Thyroid gland (tissue), 4 donors: ENCODE measurements around the gene EIF4E.

Experiments
- CTCF ChIP-seq, 6 experiments: fragments of 200-600 bp in 3 of 6; fragments of 450-650 bp in 3 of 6; sonication (generic) in 3 of 6; IDR thresholded peaks; one replicate each; pipeline ENCODE4 v1.5.1; 2016 to 2019; ENCODE audit warnings: antibody characterized with exemption in 6 of 6, mild to moderate bottlenecking in 2 of 6, inconsistent platforms in 1 of 6, moderate library complexity in 1 of 6
- POLR2A ChIP-seq, 2 donors: fragments of 450-650 bp; IDR thresholded peaks; one replicate each; pipeline ENCODE4 v1.6.1; 2017; ENCODE audit warnings: antibody characterized with exemption in 2 of 2, mild to moderate bottlenecking in 2 of 2, moderate library complexity in 1 of 2

- TF ChIP-seq CTCF (IDR thresholded peaks at IDR 0.05) (no peak), POLR2A (IDR thresholded peaks at IDR 0.05) (no peak)
These were observed 83.0 kb downstream of the EIF4E start for GRCh38 chr4:98845960-98846359.
